Stimulated activated CD8-positive, alpha-beta memory T cell treated with anti-CD3 and anti-CD28 coated beads, Interleukin-7, amount 100 ng/mL, for 24 hours (primary cell): Measurements from ENCODE around the gene PLXNA4.

ENCODE experiments used
- DNase-seq: peaks from one replicate; pipeline ENCODE4 v3.0.0-alpha.2; 2020; ENCODE audit warnings: low read depth

PLXNA4 gene

DNA sequence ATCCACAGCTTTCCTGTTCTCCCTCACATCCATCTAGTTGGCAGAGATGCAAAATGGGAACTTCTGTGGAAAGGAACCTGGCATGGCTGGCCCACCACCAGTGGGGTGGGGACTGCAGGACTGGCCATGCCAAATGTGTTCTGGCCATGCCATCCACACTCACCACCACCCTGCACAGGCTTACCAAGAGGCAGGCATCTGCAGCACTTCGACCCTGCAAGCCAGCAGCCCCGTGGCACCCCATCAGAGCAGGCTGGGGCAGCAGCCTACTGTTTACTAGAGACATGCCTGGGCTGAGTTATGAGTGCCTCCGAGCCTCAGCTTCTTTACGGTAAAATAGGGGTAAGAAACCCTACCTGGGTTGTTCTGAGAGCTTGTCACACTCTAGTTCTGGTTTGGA, 313.1 kb downstream of the PLXNA4 start:
- DNase-seq = no peak

- DNase-seq = no peak
Observed at GRCh38 chr7:132262160-132262470, 314.2 kb downstream of the PLXNA4 start.

DNA sequence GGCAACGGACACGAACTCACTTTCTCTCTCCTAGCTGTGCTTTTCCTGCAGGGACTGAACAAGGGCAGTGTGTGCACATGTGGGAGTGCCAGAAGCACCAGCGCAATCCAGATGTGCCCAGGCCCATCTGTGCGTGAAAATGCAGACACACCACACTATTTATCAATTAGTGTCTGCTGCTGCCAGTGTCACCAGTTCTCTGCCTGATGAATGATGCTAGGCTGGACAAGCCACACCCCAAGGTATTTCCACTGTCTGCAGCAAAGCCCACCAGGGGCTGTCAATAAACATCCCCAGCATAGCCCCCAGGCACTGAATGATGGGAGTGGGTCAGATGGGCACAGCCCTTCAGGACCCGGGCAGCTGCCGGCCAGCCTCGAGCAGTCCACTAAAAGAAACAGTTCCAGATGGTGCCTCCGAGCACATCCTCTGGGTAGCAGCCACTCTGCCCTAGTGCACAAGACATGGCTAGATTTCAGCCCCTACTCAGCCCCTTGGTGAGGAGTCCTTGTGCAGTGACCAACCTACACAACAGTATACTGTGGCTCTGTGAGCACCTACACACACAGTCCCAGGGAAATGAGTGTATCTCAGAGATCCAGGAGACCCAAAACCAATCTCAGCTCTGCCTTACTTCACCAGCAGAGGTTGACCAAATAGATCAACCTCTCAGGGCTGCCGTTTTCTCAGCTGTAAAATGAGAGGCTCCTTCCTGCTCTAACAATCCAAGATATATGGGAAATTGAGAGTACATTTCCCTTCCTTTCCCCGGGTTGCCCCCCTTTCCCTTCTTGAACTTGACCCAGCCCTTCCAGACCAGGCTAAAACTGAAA, 314.7 kb downstream of the PLXNA4 start:
- DNase-seq = no peak

DNA sequence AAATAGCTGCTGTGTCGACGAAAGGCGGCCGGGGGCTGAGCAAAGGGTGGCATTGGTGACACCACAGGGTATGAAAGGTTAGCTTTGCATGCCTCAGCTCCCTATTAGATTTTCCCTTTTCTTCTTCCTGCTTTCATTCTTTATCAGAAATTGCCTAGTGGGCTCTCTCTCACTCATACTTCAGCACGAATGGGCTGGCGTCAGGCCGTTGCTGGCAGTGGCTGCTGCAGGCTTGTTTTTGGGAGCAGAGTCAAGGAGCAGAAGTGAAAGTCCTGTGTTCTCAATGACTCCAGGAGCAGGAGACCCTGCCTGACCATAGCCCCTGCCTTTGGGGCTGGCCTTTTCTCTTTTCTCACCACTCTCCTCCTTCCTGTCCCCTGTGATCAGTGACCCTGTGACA, 318.0 kb downstream of the PLXNA4 start:
- no peak for DNase-seq

DNA sequence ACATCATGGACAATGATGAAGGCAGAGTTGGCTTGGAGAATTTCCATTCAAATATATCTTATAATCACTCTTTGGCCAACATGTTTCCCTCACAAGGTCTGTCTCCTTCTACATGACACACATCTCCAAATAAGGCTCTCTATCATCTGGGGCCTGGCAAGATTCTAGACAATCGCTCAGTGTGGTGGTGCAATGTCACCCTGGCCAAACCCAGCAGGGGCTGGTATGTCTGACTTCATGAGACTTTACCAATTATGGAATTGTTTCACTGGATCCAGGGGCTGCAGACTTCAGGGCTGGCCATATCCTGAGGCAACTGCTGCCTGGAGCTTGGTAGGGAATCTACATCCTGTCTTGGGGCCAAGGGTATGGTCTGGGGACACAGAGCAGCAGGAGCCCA, 319.0 kb downstream of the PLXNA4 start:
- no peak for DNase-seq

DNA sequence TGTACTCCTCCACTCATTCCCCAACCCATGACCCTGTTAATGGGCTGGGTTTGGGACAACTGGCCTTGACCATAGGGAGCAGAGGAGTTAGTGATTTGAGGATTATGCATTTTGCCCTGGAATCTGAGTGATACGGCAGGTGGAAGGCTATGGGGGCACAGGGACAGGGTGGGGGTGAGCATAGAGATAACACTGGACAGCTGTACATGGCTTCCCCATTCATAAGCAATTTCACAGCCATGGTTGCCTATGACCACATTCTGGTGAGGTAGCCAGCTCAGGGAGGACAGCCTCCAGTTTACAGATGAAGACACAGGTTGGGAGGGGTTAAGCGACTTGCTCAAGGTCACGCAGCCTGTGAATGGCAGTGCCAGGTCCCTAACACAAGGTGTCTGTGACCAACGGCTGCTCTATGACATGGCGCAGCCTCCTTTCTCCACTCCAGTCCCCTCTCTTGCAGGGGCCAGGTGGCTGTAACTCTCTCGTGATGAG, 319.5 kb downstream of the PLXNA4 start:
- no peak for DNase-seq

DNA sequence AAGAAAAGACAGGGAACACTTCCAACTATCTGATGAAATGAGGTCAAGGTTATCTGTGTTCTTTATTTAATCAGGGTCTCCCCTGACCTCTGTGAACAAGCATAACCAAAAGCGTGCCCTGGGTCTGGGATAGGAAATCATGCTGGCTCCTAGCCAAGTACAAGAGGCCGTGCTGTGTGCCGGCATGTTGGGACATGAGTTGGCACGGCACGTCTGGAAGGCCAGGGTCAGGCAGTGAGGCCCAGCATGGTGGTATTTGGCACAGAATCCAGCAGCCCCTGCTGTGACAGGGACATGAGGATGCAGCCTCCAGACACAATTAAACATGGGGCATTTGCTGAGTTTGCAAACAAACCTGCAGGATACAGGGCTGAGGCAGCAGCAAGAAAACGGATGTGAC, 320.4 kb downstream of the PLXNA4 start:
- DNase-seq = no peak

DNA sequence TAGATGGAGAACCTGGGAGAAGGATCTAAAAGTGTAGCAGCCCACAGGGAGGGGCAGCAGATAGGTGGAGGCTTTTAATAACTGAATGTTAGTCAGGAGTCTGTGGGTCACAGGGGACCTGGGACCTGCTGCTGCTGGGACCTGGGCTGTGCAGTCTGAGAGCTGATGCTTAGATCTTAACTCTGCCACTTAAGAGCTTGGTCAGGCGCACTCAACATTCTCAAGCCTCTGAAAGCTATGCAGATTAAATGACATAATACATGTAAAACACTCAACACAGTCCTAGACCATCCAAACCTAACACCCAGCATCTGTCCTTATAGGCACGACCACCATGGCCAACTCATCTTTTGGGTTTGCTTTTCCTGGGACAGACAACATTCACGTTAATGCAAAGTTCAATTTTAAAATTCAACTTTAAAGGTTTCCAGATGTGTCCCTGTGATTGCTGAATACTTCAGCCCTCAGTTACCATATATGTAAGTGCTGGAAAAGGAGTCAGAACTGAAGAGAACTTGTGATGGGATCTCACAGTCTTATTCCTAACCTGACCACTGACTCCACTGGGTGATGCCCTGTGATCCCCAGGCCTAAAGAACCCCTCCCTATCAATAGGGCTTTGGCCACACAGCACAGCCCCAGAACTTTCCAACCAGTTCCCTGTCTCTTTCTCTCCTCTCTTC, 321.0 kb downstream of the PLXNA4 start:
- DNase-seq = no peak

DNA sequence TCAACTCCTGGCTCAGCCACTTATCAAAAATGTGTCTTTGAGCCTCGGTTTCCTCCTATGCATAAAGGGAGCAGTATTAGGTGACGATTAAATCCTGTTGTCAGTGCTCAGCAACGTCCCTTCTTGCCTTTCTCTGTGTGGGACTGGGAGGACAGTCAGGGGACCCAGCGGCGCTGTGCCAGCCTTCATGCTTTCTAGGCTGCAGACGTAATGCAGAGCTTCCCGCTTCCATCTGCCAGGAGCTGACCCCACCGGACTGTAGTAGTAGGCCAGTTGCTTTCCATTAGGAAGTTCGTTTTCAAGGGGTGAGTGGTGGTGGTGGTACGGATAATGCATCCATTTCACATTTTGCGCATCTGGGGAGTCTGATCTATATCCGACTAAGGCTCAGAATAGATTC, 321.8 kb downstream of the PLXNA4 start:
- no peak for DNase-seq

DNA sequence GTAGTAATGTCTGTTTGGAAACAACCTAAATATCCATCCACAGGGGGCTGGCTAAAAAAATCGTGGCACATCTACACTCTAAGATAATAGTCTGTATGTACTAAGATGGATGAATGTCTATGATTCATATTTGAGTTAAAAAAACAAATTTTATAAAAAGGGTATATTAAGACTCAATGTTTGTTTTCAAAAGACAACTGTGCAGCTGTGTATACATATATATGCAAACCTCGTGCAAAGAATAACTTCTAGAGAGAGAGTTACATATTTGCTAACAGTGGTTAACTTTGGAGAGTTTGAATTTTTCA, 323.5 kb downstream of the PLXNA4 start:
- DNase-seq = no peak

DNA sequence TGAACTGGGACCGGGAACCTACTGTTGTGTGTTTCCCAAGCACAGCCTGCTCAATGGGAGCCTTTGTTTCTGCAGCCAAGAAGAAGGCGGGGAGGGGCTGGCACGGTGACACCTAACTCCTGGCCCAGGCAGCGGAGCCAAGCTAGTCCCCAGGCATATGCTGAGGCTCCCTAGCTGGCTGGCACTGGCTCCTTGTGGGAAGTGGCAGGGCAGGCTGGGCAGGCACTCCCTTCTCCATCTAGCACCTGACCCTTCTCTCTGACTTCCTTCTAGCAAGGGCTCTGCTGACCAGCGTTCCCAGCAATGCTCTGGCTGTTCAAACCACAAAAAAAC, 325.0 kb downstream of the PLXNA4 start:
- DNase-seq = no peak

DNA sequence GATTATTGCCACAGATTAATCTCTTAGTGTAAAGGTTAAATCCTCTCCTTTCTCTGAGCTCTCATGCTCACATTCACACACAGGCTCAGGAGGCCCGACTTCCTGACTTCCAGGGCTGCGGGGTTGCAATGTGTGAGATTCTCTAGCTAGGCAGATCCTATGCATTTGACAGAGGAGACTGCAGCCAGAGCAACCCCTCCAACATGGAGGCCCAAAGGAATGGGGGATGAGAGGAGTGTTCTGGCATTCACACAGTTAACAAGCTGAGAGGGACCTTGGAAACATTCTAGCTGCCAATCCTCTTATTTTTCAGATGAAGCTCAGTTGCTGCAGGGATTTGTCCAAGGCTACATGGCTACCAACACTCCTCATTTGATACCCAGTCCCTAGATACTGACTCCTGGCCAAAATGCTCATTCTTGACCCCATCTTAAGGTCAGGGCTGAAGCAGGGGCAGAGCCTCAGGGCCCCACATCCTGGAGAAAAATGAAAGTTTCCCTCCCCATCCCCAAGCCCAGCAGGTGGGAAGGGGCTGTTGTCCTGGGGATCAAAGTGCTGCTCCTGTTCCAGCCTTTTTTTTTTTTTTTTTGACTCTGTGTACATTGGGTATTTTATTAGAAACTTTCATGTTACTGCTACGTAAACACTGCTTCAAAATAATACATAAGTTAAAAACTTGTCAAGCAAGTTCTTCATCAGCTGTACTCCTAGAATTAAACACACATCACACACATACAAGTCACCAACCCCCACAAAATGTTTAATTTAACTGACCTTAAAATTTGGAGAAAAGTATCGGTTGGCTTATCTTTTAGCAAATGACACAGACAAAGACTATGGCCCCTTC, 325.6 kb downstream of the PLXNA4 start:
- DNase-seq = no peak

- DNase-seq = no peak
Observed at GRCh38 chr7:132249256-132249971, 326.9 kb downstream of the PLXNA4 start.

- DNase-seq = no peak
Observed at GRCh38 chr7:132248841-132249240, 327.4 kb downstream of the PLXNA4 start.

- DNase-seq = no peak
Observed at GRCh38 chr7:132247995-132248618, 328.2 kb downstream of the PLXNA4 start.

DNA sequence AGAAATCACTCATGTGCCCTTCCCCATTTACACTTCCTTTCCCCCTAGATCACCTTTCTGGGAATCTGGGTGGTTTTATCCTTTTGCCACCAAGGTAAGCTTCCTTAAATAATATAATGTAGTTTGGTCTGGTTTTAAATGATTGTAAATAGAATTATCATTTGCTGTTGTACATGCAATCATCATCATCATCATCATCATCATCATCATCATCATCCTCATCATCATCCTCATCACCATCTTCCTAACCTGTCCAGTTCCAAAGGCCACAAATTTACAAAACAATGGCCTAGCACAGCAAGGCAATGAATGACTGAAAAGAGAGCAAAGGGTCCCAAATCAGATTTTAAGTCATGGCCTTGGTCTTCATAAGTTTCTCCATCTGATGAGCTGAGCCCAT, 329.7 kb downstream of the PLXNA4 start:
- DNase-seq = no peak

- DNase-seq = no peak
Observed at GRCh38 chr7:132245539-132245938, 330.7 kb downstream of the PLXNA4 start.

GRCh38 chr7:132244903-132245480, 331.3 kb downstream of the PLXNA4 start:
- no peak for DNase-seq

DNA sequence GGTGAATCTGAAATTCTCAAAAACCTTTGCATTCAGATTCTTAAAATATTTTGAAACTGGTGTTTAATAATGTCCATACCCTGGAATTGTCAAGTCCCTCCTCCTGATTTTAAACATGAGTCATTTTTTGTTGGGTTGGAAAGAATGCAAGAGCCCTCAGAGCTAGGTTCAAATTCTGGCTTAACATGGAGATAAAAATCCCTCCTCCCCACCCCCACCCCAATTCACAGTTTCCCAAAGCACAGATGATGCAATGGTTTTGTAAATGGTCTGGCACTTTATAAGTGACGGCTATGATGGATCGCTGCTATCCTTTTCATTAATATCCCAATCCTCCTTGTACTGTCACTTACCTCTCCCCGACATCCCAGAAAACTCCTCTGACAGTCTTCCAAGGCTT, 332.8 kb downstream of the PLXNA4 start:
- DNase-seq = no peak

GRCh38 chr7:132243051-132243450, 333.2 kb downstream of the PLXNA4 start:
- DNase-seq = no peak

GRCh38 chr7:132242192-132242812, 334.0 kb downstream of the PLXNA4 start:
- no peak for DNase-seq
